ENCODE results near the gene CAPN13.

The CAPN13 gene

GRCh38 chr2:30683236-30683956 is 123.8 kb downstream of the CAPN13 start:
- Histone ChIP-seq H3K36me3 (ENCODE audit: low read depth) (no peaks in the 10 kb centered on the region), H3K27ac (ENCODE audit: poor library complexity, severe bottlenecking) (no peak overlapping the region), H3K27me3 (ENCODE audit: insufficient read depth, poor library complexity, severe bottlenecking) (no peaks in the 10 kb centered on the region), H3K4me1 (ENCODE audit: insufficient read depth, poor library complexity, severe bottlenecking) (no peaks in the 10 kb centered on the region), H3K9me3 (ENCODE audit: severe bottlenecking) (no peaks in the 10 kb centered on the region), H3K4me3 (ENCODE audit: severe bottlenecking) (no peak overlapping the region)
- DNase-seq (ENCODE audit: low spot score) (no peak), ATAC-seq (ENCODE audit: low read depth) (no peak)
- no peak for TF ChIP-seq CTCF (IDR thresholded peaks at IDR 0.05; ENCODE audit: poor library complexity, severe bottlenecking)

GRCh38 chr2:30681022-30681421 is 126.2 kb downstream of the CAPN13 start:
- ATAC-seq (ENCODE audit: low read depth) (no peak), DNase-seq (ENCODE audit: low spot score) (no peak)
- no peaks in the 10 kb centered on the region for H3K4me1 ChIP-seq (ENCODE audit: insufficient read depth, poor library complexity, severe bottlenecking)
- no peak for TF ChIP-seq CTCF (IDR thresholded peaks at IDR 0.05; ENCODE audit: poor library complexity, severe bottlenecking)
- no peaks in the 10 kb centered on the region for H3K36me3 ChIP-seq (ENCODE audit: low read depth)
- H3K27ac ChIP-seq (ENCODE audit: poor library complexity, severe bottlenecking) = no peak overlapping the region
- H3K27me3 ChIP-seq (ENCODE audit: insufficient read depth, poor library complexity, severe bottlenecking) = no peaks in the 10 kb centered on the region
- no peak overlapping the region for H3K4me3 ChIP-seq (ENCODE audit: severe bottlenecking)
- H3K9me3 ChIP-seq (ENCODE audit: severe bottlenecking) = no peaks in the 10 kb centered on the region

GRCh38 chr2:30680121-30680520 is 127.1 kb downstream of the CAPN13 start:
- Histone ChIP-seq H3K4me3 (ENCODE audit: severe bottlenecking) (no peak overlapping the region), H3K36me3 (ENCODE audit: low read depth) (no peaks in the 10 kb centered on the region), H3K27ac (ENCODE audit: poor library complexity, severe bottlenecking) (no peak overlapping the region), H3K27me3 (ENCODE audit: insufficient read depth, poor library complexity, severe bottlenecking) (no peaks in the 10 kb centered on the region), H3K4me1 (ENCODE audit: insufficient read depth, poor library complexity, severe bottlenecking) (no peaks in the 10 kb centered on the region), H3K9me3 (ENCODE audit: severe bottlenecking) (no peaks in the 10 kb centered on the region)
- DNase-seq (ENCODE audit: low spot score) (no peak), ATAC-seq (ENCODE audit: low read depth) (no peak)
- TF ChIP-seq CTCF (IDR thresholded peaks at IDR 0.05; ENCODE audit: poor library complexity, severe bottlenecking) = no peak

- H3K27ac ChIP-seq (ENCODE audit: poor library complexity, severe bottlenecking) = no peak overlapping the region
- no peaks in the 10 kb centered on the region for H3K27me3 ChIP-seq (ENCODE audit: insufficient read depth, poor library complexity, severe bottlenecking)
- TF ChIP-seq CTCF (IDR thresholded peaks at IDR 0.05; ENCODE audit: poor library complexity, severe bottlenecking) = no peak
- no peaks in the 10 kb centered on the region for H3K4me1 ChIP-seq (ENCODE audit: insufficient read depth, poor library complexity, severe bottlenecking)
- H3K4me3 ChIP-seq (ENCODE audit: severe bottlenecking) = no peak overlapping the region
- H3K36me3 ChIP-seq (ENCODE audit: low read depth) = no peaks in the 10 kb centered on the region
- no peak for ATAC-seq (ENCODE audit: low read depth)
- H3K9me3 ChIP-seq (ENCODE audit: severe bottlenecking) = no peaks in the 10 kb centered on the region
- DNase-seq (ENCODE audit: low spot score) = no peak
Measured at GRCh38 chr2:30679426-30680088, 127.7 kb downstream of the CAPN13 start.
